OCI-LY7 (cell line): ENCODE data around the gene PLEKHG4B. TPM values are rescaled to one million over a fixed set of nuclear protein-coding genes. Genes with fewer than 3 reads are reported as not detected.
"Not testable (repeated sequence)": the region's sequence is repeated elsewhere in the genome, so short reads cannot be mapped to it uniquely, and the experiment has no call there.

ENCODE experiments used
- BruUV-seq: library from RNA; stranded (reverse); fragments of 400-500 nt; replicated peaks from 2 replicates; lab custom pipeline; 2021; lab: Mats Ljungman, UMichigan
- CTCF ChIA-PET: fragments of 300-600 bp; sonication (Branson Sonifier 250); formaldehyde crosslinking; loops from one replicate; lab custom pipeline; 2022; ENCODE audit warnings: antibody characterized with exemption; ENCODE audit not compliant: unreplicated experiment; lab: Charles Lee
- POLR2A ChIA-PET: fragments of 300-600 bp; sonication (Branson Sonifier 250); formaldehyde crosslinking; loops from one replicate; lab custom pipeline; 2022; ENCODE audit warnings: antibody characterized with exemption; lab: Charles Lee
- DNase-seq: peaks from one replicate; pipeline ENCODE4 v3.0.0-alpha.2; 2015; ENCODE audit warnings: low spot score
- H2AFZ ChIP-seq: fragments of 200-600 bp; sonication (generic), shearing (Covaris generic); 2 replicates; pipeline ENCODE4 v1.6.1; 2014; ENCODE audit warnings: mild to moderate bottlenecking, antibody characterized with exemption, low read length, moderate library complexity
- H3K27ac ChIP-seq: fragments of 200-600 bp; sonication (generic); 2 replicates; pipeline ENCODE4 v1.5.1; 2014; ENCODE audit warnings: mixed run types, low read depth, mild to moderate bottlenecking, moderate library complexity, low read length, inconsistent platforms; ENCODE audit not compliant: poor library complexity, severe bottlenecking
- H3K36me3 ChIP-seq: fragments of 200-600 bp; sonication (generic); 2 replicates; pipeline ENCODE4 v1.6.1; 2014; ENCODE audit warnings: mild to moderate bottlenecking, antibody characterized with exemption, low read length, moderate library complexity, mixed read lengths; ENCODE audit not compliant: insufficient read depth
- H3K4me1 ChIP-seq: fragments of 200-600 bp; sonication (generic); 2 replicates; pipeline ENCODE4 v1.5.1; 2014; ENCODE audit warnings: mild to moderate bottlenecking, low read length; ENCODE audit not compliant: insufficient read depth, poor library complexity, severe bottlenecking
- H3K4me2 ChIP-seq: fragments of 200-600 bp; sonication (generic); 2 replicates; pipeline ENCODE4 v1.6.1; 2014; ENCODE audit warnings: mild to moderate bottlenecking, low read length
- H3K4me3 ChIP-seq: fragments of 200-600 bp; sonication (generic); 2 replicates; pipeline ENCODE4 v1.5.1; 2014; ENCODE audit warnings: mild to moderate bottlenecking, low read depth, low read length; ENCODE audit not compliant: poor library complexity, severe bottlenecking
- H3K79me2 ChIP-seq: fragments of 200-600 bp; sonication (generic); 2 replicates; pipeline ENCODE4 v1.6.1; 2016; ENCODE audit warnings: low read depth, mild to moderate bottlenecking, low read length, moderate library complexity, mixed read lengths; ENCODE audit not compliant: insufficient read depth
- H3K9me2 ChIP-seq: fragments of 200-600 bp; sonication (generic); 2 replicates; pipeline ENCODE4 v1.6.1; 2016; ENCODE audit warnings: mild to moderate bottlenecking, low read length, mixed read lengths; ENCODE audit not compliant: insufficient read depth
- H3K9me3 ChIP-seq: fragments of 200-600 bp; sonication (generic); 2 replicates; pipeline ENCODE4 v1.6.1; 2014; ENCODE audit warnings: mild to moderate bottlenecking, mixed run types, low read length, mixed read lengths
- H4K20me1 ChIP-seq: fragments of 200-600 bp; sonication (generic); 2 replicates; pipeline ENCODE4 v1.6.1; 2014; ENCODE audit warnings: mild to moderate bottlenecking, antibody characterized with exemption, low read length, moderate library complexity, mixed read lengths; ENCODE audit not compliant: insufficient read depth
- CTCF ChIP-seq: fragments of 200-600 bp; sonication (generic); conservative IDR thresholded peaks from 2 replicates; pipeline ENCODE4 v1.5.1; 2014; ENCODE audit warnings: mild to moderate bottlenecking, antibody characterized with exemption, low read length, moderate library complexity, mixed read lengths
- EZH2phosphoT487 ChIP-seq: fragments of 200-600 bp; sonication (generic); IDR thresholded peaks from 2 replicates; pipeline ENCODE4 v1.6.1; 2018; ENCODE audit warnings: low read depth, borderline replicate concordance, mild to moderate bottlenecking, mixed run types, antibody characterized with exemption, low read length, moderate library complexity, mixed read lengths
- intact Hi-C: fragments of 100-400 bp; cut with micrococcal nuclease; formaldehyde crosslinking; loops from one replicate; pipeline ENCODE4 v1.10.0; 2022; ENCODE audit not compliant: unreplicated experiment
- total RNA-seq, 2 experiments: library from RNA; depleted of rRNA in 1 of 2; stranded (reverse); fragments of >200 nt in 1 of 2; shearing (Covaris generic) in 1 of 2; gene quantifications; 2 replicates each; pipeline ENCODE4 v1.2.3, GENCODE V29; 2014 to 2022

The PLEKHG4B gene
- total RNA-seq, 2 experiments from 2014 or later = 0.30 to 0.41 TPM

DNA sequence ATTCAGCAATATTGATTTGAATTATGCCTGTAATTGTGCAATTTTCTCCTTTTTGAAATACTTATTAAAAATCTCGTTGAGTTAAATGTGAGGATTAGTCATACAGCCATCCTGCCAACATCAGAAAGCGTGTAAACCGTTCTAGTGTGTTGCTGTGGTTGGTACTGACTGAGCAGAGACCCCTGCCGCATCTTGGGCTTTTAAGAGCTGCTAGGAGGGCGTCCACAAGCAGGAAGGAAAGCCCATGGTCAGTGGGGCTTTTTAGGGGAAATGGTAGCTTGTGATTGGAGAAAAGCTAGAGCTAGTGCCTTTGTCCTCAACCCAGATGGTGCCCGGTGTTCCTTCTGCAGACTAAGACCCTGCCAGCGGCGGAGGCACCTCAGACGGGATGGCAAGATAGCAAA, 127.5 kb downstream of the PLEKHG4B start:
- H3K36me3 ChIP-seq = peaks cover 28% of the 10 kb centered on the region
- H3K9me3 ChIP-seq = no peaks in the 10 kb centered on the region
- peak overlapping the region; percentile 94 for H3K4me3 ChIP-seq
- intact Hi-C loops = loop anchor here (5.0 kb wide), 1 partner anchor 1123 kb away; no protein-coding TSS in a partner anchor
- peaks cover 50% of the 10 kb centered on the region for H3K4me1 ChIP-seq
- peaks cover 78% of the 10 kb centered on the region for H3K79me2 ChIP-seq
- H2AFZ ChIP-seq = no peak overlapping the region
- DNase-seq = peak; percentile 29
- peak overlapping the region; percentile 89 for H3K4me2 ChIP-seq
- H3K27ac ChIP-seq = no peak overlapping the region
- POLR2A ChIA-PET = interaction anchor here (0.6 to 2.8 kb wide), 5 partner anchors 28 to 185 kb away, joined by 3 to 21 read pairs (median 6); partner anchors contain the start of genes LRRC14B and PDCD6
- TF ChIP-seq EZH2phosphoT487 = no peak
- no peak for TF ChIP-seq CTCF
- H4K20me1 ChIP-seq = peaks cover 23% of the 10 kb centered on the region
- H3K9me2 ChIP-seq = no peaks in the 10 kb centered on the region
- BruUV-seq = no TSS peak
- CTCF ChIA-PET = interaction anchor here (1.0 to 1.4 kb wide), 2 partner anchors 29 to 31 kb away, joined by 3 to 8 read pairs; partner anchors contain the start of gene LRRC14B

DNA sequence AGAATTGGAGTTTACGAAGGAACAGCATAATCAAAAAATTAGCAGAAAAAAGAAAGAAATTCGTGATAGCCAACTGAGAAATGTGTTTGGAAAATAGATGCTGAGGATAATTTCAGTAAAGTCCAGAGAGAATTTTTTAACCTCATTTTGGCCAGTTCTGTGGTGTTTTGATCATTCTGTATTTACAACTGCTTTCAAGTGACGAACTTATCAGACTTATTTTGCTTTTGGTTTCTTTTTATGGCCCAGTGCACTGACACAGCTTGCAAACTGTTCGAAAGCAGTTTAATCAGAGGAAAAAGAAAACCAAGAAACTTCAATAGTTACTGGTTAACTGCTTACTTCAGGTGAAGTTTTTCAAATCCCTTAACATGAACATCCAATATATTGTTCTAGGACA, 128.0 kb downstream of the PLEKHG4B start:
- peaks cover 23% of the 10 kb centered on the region for H4K20me1 ChIP-seq
- no peak overlapping the region for H2AFZ ChIP-seq
- no peak overlapping the region for H3K27ac ChIP-seq
- H3K4me1 ChIP-seq = peaks cover 48% of the 10 kb centered on the region
- H3K36me3 ChIP-seq = peaks cover 31% of the 10 kb centered on the region
- BruUV-seq = no TSS peak
- no peaks in the 10 kb centered on the region for H3K9me2 ChIP-seq
- peaks cover 73% of the 10 kb centered on the region for H3K79me2 ChIP-seq
- ChIA-PET CTCF (interaction anchor here (1.0 kb wide), 1 partner anchor 32 kb away, joined by 3 read pairs; no protein-coding TSS in a partner anchor), POLR2A (interaction anchor here (0.6 to 2.8 kb wide), 4 partner anchors 29 to 1748 kb away, joined by 5 to 21 read pairs (median 7); partner anchors contain the start of genes LRRC14B and PDCD6)
- no peak for DNase-seq
- no peaks in the 10 kb centered on the region for H3K9me3 ChIP-seq
- TF ChIP-seq EZH2phosphoT487 = no peak
- no peak for TF ChIP-seq CTCF
- peak overlapping the region; percentile 94 for H3K4me3 ChIP-seq
- H3K4me2 ChIP-seq = peak overlapping the region; percentile 89
- intact Hi-C loops = loop anchor here (5.0 kb wide), 1 partner anchor 1122 kb away; no protein-coding TSS in a partner anchor

- DNase-seq, intact Hi-C loops, H2AFZ ChIP-seq, H3K9me2 ChIP-seq, H3K27ac ChIP-seq, POLR2A ChIA-PET, H3K9me3 ChIP-seq, H3K4me3 ChIP-seq, BruUV-seq, CTCF ChIA-PET: not testable (repeated sequence)
- Histone ChIP-seq H3K4me2 (peak overlapping the region; percentile 11; the same call in 1 of the 2 replicates), H3K36me3 (peaks cover 57% of the 10 kb centered on the region), H4K20me1 (peaks cover 23% of the 10 kb centered on the region), H3K79me2 (peaks cover 58% of the 10 kb centered on the region), H3K4me1 (peaks cover 37% of the 10 kb centered on the region)
Measured at GRCh38 chr5:222951-223715, 131.2 kb downstream of the PLEKHG4B start.
